ENCODE measurements around the gene EXOC6B.

Gene EXOC6B

DNA sequence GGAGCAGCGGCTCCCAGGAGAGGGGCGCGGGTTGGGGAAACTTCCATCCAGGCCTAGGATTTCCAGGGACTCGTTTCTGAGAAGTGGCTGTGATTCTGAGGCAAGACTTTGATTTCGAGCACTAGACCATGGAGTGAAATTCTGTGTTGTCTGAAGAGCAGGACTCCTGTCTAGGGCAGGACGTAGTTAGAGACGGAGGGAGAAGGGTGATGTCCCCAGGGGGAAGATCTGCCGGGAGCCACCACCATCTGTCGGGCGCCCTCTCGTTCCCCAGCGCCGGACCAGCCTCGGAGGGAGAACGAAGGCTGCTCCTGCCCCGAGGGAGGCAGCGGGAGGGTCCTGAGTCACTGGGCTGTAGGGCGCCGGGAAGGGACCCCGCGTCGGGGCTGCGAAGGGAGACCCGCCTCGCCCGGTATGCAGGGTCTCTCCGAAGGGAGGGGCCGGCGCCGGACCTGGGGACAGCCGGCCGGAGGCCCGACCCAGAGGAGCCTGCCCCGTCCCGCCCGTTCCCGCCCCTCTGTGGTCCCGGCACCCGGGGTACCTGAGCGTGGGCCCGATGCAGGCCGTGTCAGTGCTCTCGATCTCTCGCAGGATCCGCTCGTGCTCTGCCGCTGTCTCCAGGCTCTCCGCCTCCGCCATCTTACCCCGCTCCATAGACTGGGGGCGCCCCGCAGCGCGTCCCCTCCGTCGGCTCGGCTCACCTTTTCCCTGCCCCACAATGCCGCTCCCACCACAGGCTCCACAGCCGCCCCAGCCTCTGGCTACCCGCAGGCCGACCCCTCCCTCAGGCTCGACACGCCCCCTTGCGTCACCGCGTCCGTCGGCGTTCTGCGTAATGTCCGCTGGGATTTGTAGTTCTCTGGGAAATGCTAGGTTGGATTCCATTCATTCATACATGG lies at the start of gene EXOC6B:
EXOC6B (minus strand) TSS at position 777 of the 899 bp plus-strand sequence.
- peak; percentile 91 for DNase-seq

DNA sequence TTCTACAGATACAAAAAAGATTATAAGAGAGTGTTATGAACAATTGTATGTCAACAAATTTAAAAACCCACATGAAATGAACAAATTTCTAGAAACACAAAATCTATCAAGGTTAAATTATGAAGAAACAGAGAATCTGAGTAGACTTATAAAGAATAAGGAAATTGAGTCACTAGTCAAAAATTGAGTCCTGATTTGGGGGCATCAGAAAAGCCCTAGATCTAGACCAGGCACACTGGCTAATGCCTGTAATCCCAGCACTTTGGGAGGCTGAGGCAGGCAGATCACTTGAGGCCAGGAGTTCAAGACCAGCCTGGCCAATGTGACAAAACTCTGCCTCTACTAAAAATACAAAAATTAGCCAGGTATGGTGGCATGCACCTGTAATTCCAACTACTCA lies 46.0 kb upstream of the EXOC6B start:
- DNase-seq = no peak

DNA sequence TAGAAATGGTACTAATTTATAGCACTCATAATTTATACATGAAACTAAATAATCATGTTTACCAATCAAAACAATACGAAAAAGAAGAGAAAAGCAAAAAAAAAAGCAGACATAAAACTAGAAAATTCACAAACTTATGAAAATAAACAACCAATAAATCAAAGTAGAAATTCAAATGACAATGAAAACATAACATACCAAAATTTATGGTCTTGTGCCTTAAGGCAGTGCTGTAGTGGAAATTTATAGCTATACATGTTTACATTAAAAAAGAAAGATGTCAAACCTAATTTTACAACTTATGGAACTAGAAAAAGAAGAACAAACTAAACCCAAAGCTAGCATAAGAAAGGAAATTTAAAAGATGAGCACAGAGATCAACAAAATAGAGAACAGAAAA lies 45.2 kb upstream of the EXOC6B start:
- DNase-seq = no peak

DNA sequence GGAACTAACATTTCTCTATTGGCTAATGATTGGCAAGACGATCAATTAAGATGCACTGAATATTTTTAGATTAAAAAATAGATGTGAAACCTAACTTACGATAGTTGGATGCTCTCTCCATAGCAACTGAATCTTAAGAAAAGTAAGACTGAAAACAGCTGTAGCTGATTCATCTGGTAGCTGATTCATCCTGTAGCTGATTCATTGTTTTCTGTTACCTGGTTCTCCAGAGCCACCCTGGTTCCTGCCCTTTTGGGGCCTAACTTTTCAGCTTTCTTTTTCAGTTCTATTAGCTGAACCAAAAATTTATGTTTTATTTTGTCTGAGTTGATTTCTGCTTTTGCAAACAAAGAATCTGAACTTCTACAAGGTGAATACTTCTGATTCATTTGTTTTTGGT lies 38.7 kb upstream of the EXOC6B start:
- DNase-seq = no peak

DNA sequence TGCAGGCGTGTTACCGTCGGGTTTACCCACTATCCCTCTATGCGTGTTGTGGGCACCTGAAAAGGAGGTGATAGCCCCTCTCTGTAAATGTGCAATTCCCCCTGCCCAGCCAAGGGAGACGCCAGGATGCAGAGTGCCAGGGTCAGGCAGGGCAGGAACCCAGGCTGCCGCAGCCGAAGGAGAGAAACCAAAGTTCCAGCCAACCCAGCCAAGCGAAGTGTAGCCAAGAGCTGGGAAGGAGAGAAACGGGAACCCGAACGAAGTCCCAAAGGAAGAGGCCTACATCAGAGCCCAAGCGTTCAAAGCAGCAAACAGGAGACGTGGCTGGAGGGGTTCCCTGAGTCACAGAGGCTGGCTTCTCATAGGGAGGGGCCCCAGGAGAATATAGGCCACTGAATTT lies 37.2 kb upstream of the EXOC6B start:
- no peak for DNase-seq

DNA sequence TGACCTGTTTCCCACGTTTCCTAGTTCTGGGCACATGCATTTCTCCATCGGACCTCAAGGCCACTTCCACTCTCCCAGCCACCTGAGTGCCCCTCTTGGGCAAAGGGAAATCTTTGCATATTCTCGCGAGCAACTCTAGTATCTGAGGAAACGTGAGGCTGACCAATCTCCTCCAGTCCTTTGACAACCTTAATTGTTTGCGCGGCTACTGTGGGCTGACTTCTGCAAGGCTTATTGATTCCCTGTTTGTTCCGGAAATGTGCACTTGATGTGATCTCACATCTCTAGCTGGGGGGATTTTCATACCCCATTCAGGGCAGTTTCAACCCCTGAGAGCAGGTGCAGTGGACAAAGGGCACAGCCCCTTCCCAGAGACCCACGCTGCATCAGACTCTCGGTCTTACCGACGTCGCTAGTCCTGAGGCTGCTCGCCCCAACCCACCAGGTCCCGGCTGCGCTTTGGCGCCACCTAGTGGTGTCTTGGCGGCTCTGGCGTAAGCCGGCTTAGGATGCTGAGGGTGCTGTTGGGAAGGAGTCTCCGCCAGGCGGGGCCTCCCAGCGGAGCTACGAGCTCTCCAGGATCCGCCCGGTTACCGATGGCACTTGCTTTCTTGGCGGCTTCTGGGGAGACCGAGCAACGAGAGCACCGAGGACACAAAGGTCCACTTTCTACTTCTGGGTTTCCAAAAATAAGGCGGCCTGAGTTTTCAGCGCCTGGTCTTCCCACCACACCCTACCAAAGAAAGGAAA lies 36.6 kb upstream of the EXOC6B start:
- peak; percentile 90 for DNase-seq

DNA sequence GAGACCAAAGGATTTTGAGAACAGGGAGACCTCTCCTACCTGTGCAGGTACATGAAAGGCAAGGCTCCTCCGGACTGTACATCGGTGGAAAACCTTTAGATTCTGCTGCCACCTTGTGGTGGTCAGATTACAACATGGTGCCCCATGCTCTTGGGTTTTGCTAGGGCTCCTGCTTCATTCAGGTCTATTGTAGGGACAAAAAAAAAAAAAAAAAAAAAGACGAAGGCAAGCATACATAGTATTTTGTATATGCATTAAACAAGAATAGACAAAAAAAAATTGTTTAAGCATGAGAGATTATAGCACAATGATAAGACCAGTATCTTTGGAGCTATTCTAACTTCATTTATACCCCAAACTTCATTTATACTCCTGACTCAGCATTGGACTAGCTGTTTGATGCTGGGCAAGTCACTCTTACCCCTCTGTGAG lies 34.0 kb upstream of the EXOC6B start:
- no peak for DNase-seq

DNA sequence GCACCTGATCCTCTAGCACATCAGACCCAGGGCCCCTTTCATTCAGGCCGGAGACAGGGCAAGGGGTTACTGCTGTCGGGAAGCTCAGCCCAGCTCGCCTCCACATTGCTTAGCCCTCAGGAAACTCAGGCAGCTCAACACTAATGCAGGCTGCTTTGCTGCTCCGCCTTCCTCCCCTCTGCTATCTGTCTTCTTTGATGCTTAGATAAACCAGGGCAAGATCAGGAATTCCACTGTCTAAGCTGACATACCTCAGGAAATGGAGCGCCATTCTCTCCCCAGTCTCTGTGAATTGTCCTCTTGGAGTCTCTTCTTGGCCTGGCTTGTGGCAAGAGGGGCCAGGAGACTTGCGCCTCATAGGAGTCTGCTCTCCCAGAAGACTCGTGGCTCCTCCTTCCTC lies 25.5 kb upstream of the EXOC6B start:
- no peak for DNase-seq

DNA sequence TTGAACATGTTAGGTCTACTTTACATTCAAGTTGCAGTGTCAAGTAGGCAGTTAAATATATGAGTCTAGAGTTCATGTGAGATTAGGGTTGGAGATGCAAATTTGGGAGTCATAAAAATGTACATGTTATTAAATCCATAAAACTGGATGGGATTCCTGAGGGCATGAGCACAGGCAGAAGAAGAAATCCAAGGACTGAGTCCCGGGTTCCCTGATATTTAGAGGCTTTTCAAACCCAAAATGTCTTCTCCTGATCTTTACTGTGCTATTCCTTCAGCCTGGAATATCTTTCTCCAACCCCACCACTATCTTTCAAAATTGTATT lies 23.3 kb upstream of the EXOC6B start:
- DNase-seq = no peak

DNA sequence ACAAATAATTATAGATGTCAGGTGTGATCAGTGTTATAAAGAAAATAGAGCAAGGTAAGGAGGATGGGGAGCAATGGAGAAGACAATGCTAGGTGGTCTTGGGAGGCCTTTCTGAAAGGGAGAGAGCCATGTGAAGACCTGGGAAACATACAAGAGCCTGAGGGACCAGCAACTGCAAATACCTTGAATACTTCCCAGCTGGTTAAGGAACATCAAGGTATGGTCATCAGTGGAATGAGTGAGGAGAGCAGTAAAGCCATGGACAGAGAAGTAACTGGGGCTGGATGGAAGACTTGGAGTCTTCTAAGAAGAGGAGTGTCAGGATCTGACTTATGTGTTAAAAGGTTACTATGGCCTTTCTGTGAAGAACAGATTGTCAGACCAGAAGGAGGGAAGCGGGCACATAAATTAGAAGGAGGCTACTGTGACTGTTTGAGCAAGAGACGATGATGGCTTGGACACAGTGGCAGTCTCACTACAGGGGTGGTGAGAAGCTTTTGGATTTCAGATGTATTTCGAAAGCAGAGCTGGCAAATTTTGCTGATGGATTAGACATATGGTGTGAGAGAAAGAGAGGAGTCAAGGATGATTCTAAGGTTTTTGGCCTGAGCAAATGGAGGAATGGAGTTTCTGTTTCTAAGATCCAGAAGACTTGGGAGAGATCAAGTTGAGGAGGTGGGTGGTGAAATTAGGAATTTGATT lies 22.8 kb upstream of the EXOC6B start:
- no peak for DNase-seq

DNA sequence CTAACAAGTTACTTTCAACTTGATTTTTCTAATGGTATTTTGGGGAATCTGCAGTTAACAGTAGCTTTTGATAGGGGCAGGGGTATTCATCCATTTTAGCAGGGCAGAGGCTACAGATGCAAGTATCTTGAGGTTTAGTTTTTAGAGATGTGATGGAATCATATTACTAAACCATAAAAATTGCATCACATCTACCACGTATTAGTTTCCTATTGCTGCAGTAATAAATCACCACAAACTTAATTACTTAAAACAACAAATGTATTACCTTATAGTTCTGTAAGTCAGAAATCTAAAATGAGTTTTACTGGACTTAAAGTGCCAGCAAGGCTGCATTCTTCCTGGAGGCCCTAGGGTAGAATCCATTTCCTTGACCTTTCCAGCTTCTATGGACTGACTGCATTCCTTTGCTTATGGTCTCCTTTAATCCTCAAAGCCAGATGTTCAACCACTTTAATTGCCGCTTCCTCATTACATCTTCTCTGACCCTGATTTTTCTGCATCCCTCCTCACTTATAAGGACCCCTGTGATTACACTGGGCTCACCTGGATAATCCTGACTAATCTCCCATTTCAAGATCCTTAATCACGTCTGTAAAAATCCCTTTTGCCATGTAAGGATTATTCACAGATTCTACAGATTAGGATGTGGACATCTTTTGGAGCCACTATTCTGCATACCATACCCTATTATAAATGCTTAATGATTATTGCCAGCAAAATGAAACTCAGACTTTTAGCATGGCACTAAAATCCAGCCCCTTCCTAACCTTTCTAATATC lies 21.9 kb upstream of the EXOC6B start:
- DNase-seq = no peak

DNA sequence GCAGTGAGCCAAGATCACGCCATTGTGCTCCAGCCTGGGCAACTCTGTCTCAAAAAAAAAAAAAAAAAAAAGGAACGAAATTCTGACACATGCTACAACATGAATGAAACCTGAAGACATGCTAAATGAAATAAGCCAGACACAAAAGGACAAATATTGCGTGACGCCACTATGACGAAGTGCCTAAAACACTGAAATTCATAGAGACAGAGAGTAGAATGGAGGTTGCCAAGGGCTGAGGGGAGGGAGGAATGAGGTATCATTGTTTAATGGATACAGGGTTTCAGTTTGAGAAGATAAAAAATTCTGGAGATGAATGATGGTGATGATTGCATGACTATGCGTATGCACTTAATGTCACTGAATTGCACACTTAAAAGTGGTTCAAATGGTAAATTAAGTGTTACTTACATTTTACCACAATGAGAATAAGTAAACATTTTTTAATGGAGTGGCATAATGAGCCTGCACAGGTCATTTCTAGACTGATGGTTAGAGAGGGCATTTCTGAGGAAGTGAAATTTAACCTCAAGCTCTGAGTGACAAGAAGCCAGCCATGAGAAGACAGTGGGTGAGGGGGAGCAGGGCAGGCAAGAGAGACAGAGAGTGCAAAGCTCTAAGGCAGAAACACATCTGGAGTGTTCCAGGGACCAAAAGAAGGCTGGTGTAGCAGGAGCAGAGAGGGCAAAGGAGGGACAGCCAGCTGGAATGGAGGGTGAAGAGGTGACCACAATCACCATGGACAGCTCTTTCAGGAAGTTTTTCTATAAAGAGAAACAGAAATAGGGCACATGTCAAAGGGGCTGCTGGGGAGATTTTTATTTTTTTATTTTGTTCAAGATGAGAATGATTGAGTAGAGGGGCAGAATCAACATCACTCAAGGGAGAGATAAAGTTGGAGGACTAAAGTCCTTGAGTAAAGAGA lies 20.6 kb upstream of the EXOC6B start:
- DNase-seq = no peak

DNA sequence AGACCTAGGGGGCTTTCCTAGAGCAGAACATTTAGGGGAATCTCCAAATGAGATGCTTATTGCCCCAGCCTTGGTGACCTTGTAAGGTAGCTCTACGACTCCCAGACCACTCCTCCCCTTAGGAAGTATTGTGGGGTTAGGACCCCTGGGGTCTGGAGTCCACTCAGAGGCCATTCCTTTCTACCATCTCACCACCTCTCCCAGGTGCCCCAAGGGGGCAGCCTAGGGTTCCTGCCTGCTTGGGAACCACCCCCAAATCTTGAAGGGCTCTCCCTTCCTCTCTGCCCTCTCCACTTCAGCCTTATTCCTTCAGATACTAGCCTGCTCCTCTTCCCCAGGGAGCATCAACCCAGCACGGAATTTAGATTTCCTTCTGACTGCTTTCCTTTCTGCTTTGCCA lies 17.5 kb upstream of the EXOC6B start:
- no peak for DNase-seq

DNA sequence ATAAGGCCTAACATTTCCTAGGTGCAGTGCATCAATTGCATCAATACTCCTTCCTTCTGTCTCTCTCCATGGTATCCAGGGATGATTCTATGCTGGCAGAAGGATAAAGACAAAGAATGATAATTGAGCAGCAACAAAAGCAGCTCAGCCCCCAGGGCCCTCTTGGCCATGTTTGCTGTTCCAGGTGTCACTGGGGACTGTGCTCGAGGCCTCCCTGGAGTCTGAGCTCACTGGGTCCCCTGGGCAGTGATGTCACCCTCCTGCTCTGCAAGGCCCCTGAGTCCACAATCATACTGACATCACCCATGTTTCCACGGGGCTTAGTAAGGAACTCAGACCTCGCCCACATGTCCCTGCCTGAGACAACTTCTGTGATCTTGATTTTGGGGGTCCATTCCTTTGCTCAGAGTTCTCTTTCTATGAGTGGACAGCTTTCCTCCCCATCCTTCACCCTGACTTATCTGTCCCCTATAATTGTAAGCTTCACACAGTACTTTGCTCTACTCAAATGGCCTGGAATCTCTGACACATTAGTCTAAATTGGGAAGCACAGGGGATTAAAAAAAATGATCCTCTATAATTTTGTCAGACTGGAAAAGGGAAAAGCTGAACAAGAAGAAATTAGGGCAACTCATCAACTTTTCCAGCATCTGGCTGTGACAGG lies 15.8 kb upstream of the EXOC6B start:
- DNase-seq = no peak

DNA sequence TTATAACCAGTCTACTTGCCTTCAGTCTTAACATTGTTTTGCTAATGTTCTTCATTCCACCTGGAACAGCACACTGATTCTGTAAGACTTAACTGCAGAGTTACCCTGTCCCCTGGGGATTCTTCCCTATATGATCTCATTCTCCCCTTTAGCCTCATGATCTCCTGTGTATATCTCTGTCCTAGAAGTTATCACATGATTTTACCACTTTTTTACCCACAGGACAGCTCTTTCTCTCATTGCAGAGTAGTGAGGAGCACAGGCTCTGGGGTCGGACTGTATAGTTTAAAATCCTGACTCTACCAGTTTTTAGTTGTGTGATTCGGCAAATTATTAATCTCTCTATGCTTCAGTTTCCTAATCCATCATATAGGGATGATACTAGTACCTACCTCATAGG lies 14.2 kb upstream of the EXOC6B start:
- DNase-seq = no peak

DNA sequence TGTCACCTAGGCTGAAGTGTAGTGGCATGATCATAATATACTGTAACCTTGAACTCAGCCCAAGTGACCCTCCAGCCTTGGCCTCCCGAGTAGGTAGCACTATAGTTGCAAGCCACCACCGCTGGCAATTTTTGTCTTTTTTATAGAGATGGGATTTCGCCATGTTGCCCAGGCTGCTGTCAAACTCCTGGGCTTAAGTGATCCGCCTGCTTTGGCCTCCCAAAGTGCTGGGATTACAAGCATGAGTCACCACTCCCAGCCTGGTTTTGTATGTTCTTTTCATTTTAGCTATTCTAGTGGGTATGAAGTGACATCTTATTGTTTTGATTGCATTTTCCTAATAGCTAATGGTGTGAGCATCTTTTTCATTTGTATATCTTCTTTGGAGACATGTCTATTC lies 11.3 kb upstream of the EXOC6B start:
- no peak for DNase-seq

DNA sequence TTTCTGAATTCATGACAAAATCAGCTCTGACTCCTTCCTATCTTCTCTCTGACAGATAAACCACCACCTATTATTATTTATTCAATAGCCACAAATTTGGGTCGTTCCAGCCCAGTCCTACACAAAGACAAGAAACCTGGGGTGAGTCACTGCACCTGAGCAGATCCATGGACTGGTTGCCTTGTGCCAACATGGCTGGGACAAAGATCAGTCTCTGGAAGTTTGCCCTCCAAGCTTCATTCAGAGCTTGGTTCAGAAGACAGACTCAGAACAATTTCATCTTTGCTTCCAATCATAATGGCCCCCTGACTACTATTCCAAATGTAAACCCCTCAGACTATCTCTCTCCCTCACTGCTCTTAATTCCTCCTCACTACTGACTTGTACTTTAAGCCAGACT lies 9.6 kb upstream of the EXOC6B start:
- no peak for DNase-seq

DNA sequence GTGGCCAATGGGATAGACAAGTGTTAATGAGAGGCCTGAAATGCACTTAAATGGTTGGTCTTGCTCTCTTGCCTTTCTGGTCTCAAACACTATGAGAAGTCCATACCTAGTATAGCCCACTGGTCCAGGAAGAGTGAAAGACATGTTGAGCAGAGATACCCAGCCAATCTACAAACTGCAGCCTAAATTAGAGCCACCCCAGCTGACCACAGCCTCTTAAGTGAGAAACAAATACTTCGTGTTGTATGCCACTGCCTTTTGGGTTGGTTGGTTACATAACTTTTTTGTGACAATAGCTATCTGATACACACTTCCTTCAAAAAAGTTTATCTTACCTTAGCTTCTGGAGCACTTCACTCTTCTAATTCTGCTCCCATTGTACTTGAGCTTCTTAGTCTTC lies 8.8 kb upstream of the EXOC6B start:
- no peak for DNase-seq

DNA sequence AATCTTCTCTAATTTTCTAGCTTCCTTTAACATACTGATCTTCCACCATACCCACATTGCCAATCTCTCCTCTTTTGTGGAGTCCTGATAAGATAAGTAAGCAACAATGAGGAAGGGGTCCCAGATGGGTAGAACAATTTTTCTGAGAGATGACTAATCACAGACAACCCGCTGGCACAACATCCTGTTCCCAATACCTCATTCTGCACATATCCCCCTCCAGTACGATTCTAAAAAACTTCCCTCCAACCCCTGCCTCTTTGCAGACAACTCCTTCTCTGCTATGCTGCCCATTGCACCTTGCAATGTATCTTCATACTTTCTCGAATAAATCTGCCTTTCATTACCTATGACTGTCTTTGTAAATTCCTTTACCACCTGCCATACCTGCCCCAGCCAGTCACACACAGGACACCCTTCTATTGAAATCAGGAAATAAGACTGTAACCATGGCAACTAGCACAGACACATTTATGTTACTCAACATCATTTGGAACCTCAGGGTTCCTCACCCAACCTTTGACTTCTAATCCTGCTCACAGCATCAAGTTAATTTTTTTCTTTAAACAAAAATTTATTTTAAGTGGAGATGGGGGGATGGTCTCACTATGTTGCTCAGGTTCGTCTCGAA lies 7.4 kb upstream of the EXOC6B start:
- no peak for DNase-seq

DNA sequence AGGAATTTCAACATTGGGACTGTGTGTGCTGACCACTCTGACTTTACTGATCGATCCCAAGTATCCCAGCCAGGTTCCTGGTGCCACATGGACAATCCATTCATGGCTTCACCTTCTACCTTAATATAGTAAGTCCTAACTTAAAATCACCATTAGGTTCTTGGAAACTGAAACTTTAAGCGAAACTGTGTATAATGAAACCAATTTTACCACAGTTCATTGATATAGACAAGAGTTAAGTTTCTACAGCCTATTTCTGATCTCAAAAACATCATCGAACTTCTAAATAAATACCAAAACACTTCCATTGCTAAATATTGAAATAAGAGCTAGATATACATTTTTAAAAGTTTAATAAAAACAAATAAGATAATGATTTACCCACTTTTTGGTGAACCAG lies 4.4 kb upstream of the EXOC6B start:
- no peak for DNase-seq

Data from NCI-H1417 treated with DMSO at 0.1 percent for 48 hours (cell line).